DMS53 treated with DMSO at 0.1 percent for 48 hours (cell line): ENCODE data around the gene NFIB.
A peak's percentile ranks its signal among the peaks of the same experiment; 100 is the strongest.

Experiments
- DNase-seq: peaks from one replicate; lab custom pipeline; 2025; ENCODE audit not compliant: unreplicated experiment; lab: John Stamatoyannopoulos, UW

Gene NFIB

DNA sequence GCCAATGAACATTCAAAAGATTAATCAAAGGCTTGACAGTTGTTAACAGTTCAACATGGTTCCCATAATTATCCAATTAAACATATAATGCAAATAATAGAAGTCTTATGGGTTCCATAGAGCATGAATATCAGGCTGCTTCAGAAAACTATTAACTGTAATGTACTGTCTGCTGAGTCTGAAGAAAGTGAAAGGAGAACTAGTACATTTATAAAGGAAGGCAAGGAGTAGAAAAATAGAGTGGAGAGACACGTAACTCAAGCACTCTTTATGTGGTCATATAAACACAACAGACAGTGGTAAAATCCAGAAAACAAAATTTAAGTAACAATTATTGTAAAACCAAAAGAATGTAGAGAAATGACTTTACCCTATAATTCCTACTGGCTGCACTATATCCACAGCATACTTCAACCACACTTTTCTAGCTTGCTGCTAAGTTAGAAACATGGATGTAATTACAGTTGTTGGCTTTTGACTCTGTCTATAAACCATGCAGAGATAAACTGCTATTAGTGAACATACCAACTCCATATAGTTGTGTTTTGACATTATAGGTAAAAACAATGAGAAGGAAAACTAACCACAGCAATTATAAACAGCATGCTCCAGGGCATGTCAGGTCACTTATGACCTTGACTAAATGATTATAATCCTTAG lies 32.7 kb downstream of the NFIB start:
- no peak for DNase-seq

DNA sequence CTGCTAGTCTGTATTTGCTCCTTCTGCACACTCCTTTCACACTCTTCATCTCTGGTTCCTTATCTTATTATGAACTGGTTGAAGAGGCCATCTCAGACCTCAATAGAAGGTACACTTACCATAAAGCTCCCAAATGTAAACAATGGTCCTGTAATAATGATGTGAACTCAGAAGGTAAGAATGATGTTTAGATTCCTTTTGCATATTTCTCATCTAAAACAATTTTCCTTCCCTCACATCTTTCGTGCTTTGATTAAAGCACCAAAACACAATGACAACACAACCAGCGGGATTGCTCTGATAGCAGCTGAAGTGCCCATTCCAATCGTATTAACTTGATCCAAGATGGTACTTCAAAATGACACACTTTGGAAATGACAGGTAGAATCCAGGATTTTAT lies 34.3 kb downstream of the NFIB start:
- DNase-seq = no peak

DNA sequence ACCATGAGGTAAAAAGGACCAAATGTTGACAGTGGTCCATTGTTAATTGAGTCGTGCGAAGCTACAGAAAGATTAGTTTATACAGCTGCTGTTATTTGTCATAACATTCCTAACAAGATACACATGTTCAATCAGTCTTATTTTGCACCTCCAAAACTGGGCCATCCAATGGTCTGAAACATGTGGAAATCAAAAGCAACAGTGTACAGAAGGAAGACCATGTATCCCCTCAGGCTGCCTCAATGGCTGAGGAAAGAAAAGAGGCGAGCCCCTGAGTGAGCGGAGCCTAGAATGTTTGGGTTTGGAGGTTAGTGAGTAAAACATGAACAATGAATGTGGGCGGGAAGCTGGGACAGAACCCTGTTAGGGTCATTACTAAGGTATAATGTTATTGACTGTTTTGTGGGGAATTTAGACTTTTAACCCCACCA lies 35.6 kb downstream of the NFIB start:
- no peak for DNase-seq

- DNase-seq = no peak
Observed at GRCh38 chr9:14277761-14278160, 36.2 kb downstream of the NFIB start.

- no peak for DNase-seq
Observed at GRCh38 chr9:14277244-14277643, 36.7 kb downstream of the NFIB start.

DNA sequence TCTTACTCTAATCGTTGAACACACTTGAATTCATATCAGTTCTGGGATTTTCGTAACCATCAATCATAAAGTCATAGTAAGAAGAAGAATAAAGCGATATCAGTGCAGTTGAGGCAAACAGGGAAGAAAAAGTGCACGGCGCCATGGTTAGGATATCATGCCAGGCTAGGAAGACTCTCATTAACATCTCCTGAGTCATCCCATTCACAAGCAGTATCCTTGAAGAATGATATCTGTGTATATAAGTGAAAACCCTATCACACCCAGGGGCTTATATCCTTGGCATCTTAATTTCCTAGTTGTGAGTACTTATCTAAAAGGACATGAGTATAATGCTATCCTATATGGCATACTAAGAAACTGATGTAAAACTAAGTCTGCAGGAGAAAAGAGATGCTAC lies 38.6 kb downstream of the NFIB start:
- DNase-seq = no peak

DNA sequence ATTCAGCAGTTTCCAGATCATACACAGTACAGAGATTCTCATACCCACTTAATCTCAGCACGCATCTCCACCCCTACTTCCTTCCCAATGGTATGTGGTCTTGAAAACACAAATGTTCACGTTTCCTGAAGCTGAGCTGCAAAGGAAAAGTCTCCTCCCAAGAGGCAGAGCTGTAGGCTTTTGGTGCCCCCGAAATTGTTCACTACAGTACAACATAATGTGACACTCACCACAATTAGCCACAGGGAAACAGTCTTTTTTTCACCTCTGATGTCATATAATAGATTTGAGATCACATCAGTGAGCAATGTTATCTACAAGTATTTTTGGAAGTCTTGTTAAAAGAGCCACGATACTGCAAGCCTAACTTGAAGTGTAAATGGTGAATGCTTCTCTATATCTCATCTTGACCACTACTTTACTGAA lies 40.2 kb downstream of the NFIB start:
- no peak for DNase-seq

- no peak for DNase-seq
Observed at GRCh38 chr9:14272927-14273528, 40.9 kb downstream of the NFIB start.

DNA sequence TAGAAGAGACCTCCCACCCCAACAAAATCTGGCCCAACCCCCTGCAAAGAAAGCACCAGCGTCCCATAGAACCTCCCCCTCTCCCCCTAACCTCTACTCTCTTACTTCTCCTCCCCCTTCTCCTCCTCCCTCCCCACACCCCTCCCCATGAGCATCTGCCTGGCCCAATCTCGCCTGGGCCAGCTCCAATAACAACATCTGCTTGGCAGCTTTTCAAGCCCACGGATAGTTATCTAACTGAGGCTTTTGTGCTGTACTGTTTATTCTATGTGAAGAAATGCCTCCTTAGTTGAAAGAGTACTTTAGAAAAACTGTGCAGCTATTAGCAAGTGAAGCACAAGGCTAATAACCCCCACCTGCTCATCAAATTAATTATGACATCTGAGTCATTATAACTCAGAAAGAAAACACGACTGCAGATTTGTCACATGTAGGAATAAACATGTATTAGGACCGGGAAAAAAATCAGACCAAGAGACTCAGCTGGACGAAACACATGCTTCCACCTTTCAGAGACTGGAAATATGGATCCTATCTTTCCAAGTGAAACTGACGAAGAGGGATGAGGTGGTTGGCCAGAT lies 42.8 kb downstream of the NFIB start:
- no peak for DNase-seq

DNA sequence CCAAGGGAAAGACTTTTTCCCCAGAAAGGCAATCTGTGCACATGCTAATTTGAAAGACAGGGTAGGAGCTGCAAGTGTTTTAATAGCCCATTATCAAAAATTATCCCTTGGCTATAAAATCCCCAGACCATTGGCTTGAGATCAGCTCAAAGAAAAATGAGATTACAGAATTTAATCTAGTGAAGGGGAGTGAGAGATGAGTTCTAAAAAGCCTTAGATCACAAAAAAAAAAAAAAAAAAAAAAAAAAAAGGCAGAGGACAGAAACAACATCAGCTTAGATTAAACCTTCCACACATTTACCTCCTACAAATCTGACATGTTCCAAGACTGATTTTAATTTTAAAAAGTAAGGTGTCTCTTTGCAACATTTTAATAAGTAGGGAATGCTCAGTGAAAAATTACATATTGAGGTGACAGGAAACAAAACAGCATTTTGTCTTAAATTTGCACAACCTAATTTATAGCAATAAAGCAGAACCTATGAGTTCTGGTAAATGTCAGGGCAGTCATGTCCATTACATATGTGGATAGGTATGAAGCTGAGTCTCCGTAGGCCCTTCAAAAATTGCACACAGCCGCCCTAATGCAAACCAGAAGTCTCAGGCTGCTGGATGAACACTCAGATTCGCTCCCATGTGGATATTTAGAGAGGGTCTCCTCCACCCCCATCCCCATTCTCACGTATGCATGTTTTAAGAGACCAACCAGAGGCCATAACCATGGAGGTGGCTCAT lies 43.4 kb downstream of the NFIB start:
- no peak for DNase-seq

- no peak for DNase-seq
Observed at GRCh38 chr9:14269916-14270315, 44.0 kb downstream of the NFIB start.

DNA sequence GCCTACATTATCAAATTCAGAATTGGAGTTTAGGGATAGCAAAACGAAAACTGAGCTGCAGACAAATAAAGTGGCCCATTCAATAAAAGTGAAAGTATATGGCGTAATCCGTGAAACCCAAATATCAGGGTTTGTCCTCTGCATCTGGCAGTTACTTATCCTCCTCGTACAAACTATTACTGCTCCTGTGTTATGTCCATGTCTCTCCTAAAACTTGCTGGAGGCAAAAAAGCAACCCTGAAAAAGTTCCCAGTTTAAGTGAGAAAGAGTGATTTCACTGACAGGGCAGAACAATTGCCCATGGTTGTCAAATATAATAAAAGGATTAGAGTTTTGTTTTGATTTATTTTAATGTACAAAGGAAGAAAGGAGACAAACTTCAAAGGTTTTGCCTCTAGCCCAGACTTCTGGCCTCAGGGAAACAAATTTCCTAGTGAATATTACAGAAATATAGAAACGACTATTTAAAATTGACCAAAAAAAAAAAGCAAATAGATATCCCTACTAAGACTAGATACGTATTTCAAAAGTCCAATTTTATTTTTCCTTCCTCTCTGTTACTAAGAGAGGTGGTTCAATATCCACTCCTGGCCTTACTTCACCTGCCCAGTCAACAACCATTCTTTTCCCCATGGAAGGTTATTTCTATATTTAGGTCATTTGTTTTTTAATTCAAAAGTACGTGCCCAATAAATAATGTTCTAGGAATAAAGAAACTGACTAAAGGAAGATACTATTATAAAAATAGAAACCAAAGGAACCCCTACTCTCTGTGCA lies 50.0 kb downstream of the NFIB start:
- DNase-seq = no peak

DNA sequence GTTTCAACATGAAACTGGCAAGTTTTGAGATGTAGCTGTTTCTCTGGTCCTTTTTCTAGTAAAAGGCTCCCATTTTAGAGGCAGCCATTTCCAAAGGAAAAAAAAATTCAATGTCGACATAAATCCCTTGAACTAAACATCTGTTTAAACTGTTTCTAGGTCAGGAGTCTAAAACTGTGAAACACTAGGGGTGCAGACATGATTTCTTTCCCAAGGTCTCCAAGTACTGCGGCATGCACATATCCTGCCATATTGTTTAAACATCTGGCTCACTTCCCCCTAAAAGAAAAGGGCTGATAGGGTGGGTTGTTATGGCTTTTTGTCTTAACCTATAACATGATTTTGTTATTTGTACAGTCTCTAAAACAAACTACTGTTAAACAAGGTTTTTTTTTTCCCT lies 51.1 kb downstream of the NFIB start:
- DNase-seq = no peak

DNA sequence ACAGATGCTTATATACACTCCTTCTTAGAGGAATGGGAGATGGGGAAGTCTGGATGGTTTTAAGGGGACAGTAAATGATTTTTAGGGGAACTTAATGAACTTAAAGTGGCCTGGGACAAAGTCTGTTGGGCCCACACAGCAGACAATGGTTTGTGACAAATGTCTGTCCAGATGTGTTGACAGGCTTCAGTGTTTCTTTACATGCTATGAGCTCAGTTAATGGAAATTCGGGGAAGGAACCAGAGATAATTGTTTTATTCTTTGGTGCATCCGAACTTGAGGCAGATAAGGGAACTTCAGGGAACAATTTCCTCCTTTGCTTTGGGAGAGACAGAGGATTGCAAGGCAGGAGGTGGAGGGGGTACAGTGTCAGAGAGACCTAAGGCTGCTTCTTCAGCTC lies 52.3 kb downstream of the NFIB start:
- DNase-seq = no peak

DNA sequence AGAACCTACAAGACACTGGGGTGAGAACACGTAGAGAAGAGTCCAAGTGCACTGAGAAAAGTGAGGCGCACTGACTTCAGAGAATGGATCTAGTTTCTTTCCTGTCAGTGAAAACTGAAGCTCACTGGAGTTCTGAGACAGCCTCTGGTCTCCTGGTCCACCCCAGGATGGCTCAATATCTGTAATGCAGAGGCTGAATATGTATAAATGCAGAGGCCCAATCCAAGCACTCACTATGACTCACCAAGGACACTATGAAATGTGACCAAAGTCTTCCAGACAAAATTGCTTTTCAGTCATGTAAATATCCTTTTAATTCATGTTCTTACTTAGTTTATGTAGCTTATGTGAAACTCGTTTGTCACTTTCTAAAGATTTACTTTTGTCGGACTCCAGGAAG lies 53.8 kb downstream of the NFIB start:
- no peak for DNase-seq

- DNase-seq = no peak
Observed at GRCh38 chr9:14258660-14259239, 55.2 kb downstream of the NFIB start.

DNA sequence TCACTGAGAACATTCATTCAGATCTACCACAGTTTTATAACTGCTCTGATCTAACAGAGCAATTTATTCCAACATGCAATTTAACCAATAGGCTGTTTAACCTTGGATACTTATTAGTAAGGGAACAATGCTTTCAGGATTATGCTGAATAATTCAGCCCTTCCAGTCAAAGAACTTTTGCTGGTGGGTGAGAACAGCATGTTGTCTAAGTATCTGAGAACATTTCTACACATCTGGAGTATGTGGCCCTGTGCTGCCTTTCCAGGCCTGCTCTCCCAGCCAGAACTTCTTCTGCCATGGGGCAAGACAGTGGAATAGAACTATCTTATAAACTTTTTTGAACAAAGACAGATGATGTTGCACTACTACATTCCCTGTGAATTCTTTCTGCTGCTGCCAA lies 55.8 kb downstream of the NFIB start:
- DNase-seq = no peak

DNA sequence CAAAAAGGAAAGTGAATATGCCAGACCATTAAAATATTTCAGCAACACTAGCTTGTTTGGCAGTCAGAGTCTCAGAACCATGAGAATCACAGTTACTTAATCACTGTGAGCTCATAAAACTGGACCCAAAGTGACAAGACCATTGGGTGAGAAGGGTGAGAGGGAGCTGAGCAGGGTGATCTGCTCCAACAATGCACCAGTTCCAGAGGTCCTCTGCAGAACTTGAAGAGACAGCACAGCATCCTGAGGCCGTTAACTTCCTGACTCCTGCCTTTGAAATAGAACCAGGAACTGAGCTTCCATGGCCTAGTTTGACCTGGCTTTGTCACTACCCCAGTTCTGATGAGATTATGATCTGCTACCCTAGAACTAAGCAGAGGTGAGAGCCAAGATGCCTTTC lies 57.4 kb downstream of the NFIB start:
- DNase-seq = no peak

DNA sequence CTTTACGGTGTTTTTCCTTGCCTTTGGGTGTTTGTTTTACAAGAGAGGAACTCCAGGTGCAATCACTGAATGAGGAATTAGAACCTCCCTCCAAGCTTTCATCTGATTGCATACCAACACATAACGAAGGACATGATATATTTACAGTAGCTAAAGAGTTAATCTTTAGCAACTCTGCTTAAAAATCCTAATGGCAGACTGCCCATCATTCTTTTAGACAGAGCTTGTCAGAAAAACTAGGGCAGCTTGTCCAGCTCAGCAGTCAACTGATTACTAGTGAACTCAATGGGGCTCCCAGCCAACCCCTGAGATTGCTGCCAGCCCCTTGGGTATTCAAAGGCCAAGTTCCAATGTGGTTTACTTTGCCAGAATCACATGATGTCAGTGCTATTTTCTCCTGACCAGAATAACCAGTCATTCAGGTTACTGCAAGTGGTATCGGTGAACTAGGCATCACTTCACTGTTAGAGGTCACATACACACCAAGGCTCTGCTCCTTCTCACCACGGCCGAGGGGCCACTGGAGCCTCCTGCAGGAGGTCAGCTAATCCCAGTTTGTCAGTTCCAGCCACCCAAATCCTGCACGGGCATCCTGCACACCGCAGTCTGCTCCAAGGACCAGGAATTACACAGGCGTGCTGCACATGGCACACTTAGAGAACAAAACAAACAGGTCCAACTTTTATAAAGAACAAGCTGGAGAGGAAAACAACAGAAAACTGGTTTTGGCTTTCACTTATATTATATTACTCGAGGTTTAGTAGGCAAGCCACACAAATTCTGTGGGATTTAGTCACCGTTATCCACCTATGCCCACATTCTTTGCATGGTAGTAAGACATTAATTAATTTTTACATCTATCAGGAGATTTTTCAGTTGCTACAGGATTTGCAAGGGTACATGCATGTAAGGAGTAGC lies 62.5 kb downstream of the NFIB start:
- DNase-seq = peak; percentile 58

GRCh38 chr9:14250794-14251153 lies 63.2 kb downstream of the NFIB start:
- DNase-seq = no peak
